Measurements from ENCODE around the gene CYP2D6.
"Not testable (repeated sequence)": the region's sequence is repeated elsewhere in the genome, so short reads cannot be mapped to it uniquely, and the experiment has no call there.

Gene CYP2D6

GRCh38 chr22:42130639-42131431, at the start of gene CYP2D6:
TSS of gene CYP2D6 (minus strand) at chr22:42130810. CDS start at chr22:42130791, 19 bp downstream.
- not testable (repeated sequence) for DNase-seq (ENCODE audit: low spot score)

- no peak for DNase-seq (ENCODE audit: low spot score)
These were observed 49.0 kb upstream of the CYP2D6 start for GRCh38 chr22:42179616-42180015.

GRCh38 chr22:42178910-42179519, 48.4 kb upstream of the CYP2D6 start:
- no peak for DNase-seq (ENCODE audit: low spot score)

- DNase-seq (ENCODE audit: low spot score) = no peak
These were observed 47.3 kb upstream of the CYP2D6 start for GRCh38 chr22:42177891-42178336.

GRCh38 chr22:42176255-42176915, 45.8 kb upstream of the CYP2D6 start:
- no peak for DNase-seq (ENCODE audit: low spot score)

- no peak for DNase-seq (ENCODE audit: low spot score)
These were observed 43.5 kb upstream of the CYP2D6 start for GRCh38 chr22:42174062-42174461.

GRCh38 chr22:42173183-42173926, 42.7 kb upstream of the CYP2D6 start:
- no peak for DNase-seq (ENCODE audit: low spot score)

GRCh38 chr22:42172773-42173172, 42.2 kb upstream of the CYP2D6 start:
- DNase-seq (ENCODE audit: low spot score) = no peak

GRCh38 chr22:42171946-42172719, 41.5 kb upstream of the CYP2D6 start:
- no peak for DNase-seq (ENCODE audit: low spot score)

- no peak for DNase-seq (ENCODE audit: low spot score)
These were observed 40.8 kb upstream of the CYP2D6 start for GRCh38 chr22:42171417-42171816.

GRCh38 chr22:42170946-42171345, 40.3 kb upstream of the CYP2D6 start:
- DNase-seq (ENCODE audit: low spot score) = no peak

GRCh38 chr22:42169055-42169469, 38.5 kb upstream of the CYP2D6 start:
- peak; percentile 87 for DNase-seq (ENCODE audit: low spot score)

GRCh38 chr22:42168476-42168875, 37.9 kb upstream of the CYP2D6 start:
- no peak for DNase-seq (ENCODE audit: low spot score)

- DNase-seq (ENCODE audit: low spot score) = no peak
These were observed 36.5 kb upstream of the CYP2D6 start for GRCh38 chr22:42167066-42167465.

GRCh38 chr22:42164901-42165300, 34.3 kb upstream of the CYP2D6 start:
- DNase-seq (ENCODE audit: low spot score) = no peak

- no peak for DNase-seq (ENCODE audit: low spot score)
These were observed 32.9 kb upstream of the CYP2D6 start for GRCh38 chr22:42163515-42163914.

- DNase-seq (ENCODE audit: low spot score) = no peak
These were observed 32.3 kb upstream of the CYP2D6 start for GRCh38 chr22:42162728-42163489.

GRCh38 chr22:42160830-42161696, 30.5 kb upstream of the CYP2D6 start:
- DNase-seq (ENCODE audit: low spot score) = no peak

GRCh38 chr22:42160251-42160650, 29.6 kb upstream of the CYP2D6 start:
- no peak for DNase-seq (ENCODE audit: low spot score)
